ENCODE measurements around the gene CAPN14.

GRCh38 chr2:31129375-31130171 lies 87.7 kb downstream of the CAPN14 start:
- TF ChIP-seq CTCF (IDR thresholded peaks at IDR 0.05 in 2 of 3, conservative IDR thresholded peaks at IDR 0.05 in 1 of 3; ENCODE audit: borderline replicate concordance in 1 of 3, insufficient read depth in 1 of 3, low read depth in 2 of 3, low read length in 2 of 3) (no peak), POLR2AphosphoS5 (IDR thresholded peaks at IDR 0.05; ENCODE audit: low read depth, low read length) (no peak), EZH2phosphoT487 (IDR thresholded peaks at IDR 0.05; ENCODE audit: borderline replicate concordance) (no peak), EGR1 (IDR thresholded peaks at IDR 0.05; ENCODE audit: low read depth) (no peak), POLR2A (IDR thresholded peaks at IDR 0.05; ENCODE audit: borderline replicate concordance, extremely low read depth, insufficient read depth, insufficient read length) (no peak), SIN3A (IDR thresholded peaks at IDR 0.05; ENCODE audit: low read depth) (no peak), TCF7L2 (IDR thresholded peaks at IDR 0.05; ENCODE audit: borderline replicate concordance, extremely low read depth, insufficient read depth, insufficient read length) (no peak), EZH2 (IDR thresholded peaks at IDR 0.05) (no peak), ZNF274 (IDR thresholded peaks at IDR 0.05; ENCODE audit: low read depth, low read length) (no peak)
